Measurements from ENCODE around the gene EIF4E1B. TPM values are rescaled to one million over a fixed set of nuclear protein-coding genes. Genes with fewer than 3 reads are reported as not detected.
A peak's percentile ranks its signal among the peaks of the same experiment; 100 is the strongest.

Gene EIF4E1B
- total RNA-seq, 1 donor from 2014 or later = not detected

- peak; percentile 95 for DNase-seq
These were observed 16.8 kb downstream of the EIF4E1B start, which contains the start of gene TSPAN17 for GRCh38 chr5:176647030-176647842. TSS of gene TSPAN17 (plus strand) at chr5:176647484. CDS start at chr5:176647616, 132 bp downstream.

- DNase-seq = no peak
These were observed 17.5 kb downstream of the EIF4E1B start for GRCh38 chr5:176647843-176648473.

GRCh38 chr5:176648474-176649194 is 18.2 kb downstream of the EIF4E1B start:
- no peak for DNase-seq

GRCh38 chr5:176650354-176650884 is 19.9 kb downstream of the EIF4E1B start:
- no peak for DNase-seq

GRCh38 chr5:176651472-176651980 is 21.1 kb downstream of the EIF4E1B start:
- no peak for DNase-seq

- no peak for DNase-seq
These were observed 21.7 kb downstream of the EIF4E1B start for GRCh38 chr5:176652136-176652535.

GRCh38 chr5:176653401-176654385 is 23.2 kb downstream of the EIF4E1B start:
- DNase-seq = no peak

GRCh38 chr5:176654856-176655255 is 24.4 kb downstream of the EIF4E1B start:
- DNase-seq = no peak

- no peak for DNase-seq
These were observed 26.1 kb downstream of the EIF4E1B start for GRCh38 chr5:176656467-176656990.

GRCh38 chr5:176658007-176658599 is 27.6 kb downstream of the EIF4E1B start:
- DNase-seq = peak; percentile 42

GRCh38 chr5:176658817-176659511 is 28.5 kb downstream of the EIF4E1B start:
- no peak for DNase-seq

GRCh38 chr5:176659512-176659839 is 29.0 kb downstream of the EIF4E1B start:
- no peak for DNase-seq

GRCh38 chr5:176659860-176660461 is 29.5 kb downstream of the EIF4E1B start:
- DNase-seq = no peak

- DNase-seq = no peak
These were observed 30.0 kb downstream of the EIF4E1B start for GRCh38 chr5:176660530-176660859.

- peak; percentile 9 for DNase-seq
These were observed 30.6 kb downstream of the EIF4E1B start for GRCh38 chr5:176660860-176661641.

GRCh38 chr5:176661676-176662075 is 31.2 kb downstream of the EIF4E1B start:
- DNase-seq = no peak

- DNase-seq = no peak
These were observed 32.2 kb downstream of the EIF4E1B start for GRCh38 chr5:176662371-176663333.

- no peak for DNase-seq
These were observed 33.1 kb downstream of the EIF4E1B start for GRCh38 chr5:176663566-176663965.

Measured in skin of body (tissue), 2 donors.